Endothelial cell (in vitro differentiated cells): ENCODE results near the gene MCM3. TPM values are rescaled to one million over a fixed set of nuclear protein-coding genes. Genes with fewer than 3 reads are reported as not detected.

Source experiments
- DNase-seq: peaks from one replicate; pipeline ENCODE4 v3.0.0; 2021; ENCODE audit warnings: low spot score
- H3K27ac Mint-ChIP-seq: one replicate; pipeline ENCODE4 v1.8.0; 2021; ENCODE audit warnings: mixed read lengths, inconsistent platforms; ENCODE audit not compliant: unreplicated experiment
- H3K27me3 Mint-ChIP-seq: one replicate; pipeline ENCODE4 v1.8.0; 2021; ENCODE audit warnings: mild to moderate bottlenecking, moderate library complexity, mixed read lengths, inconsistent platforms; ENCODE audit not compliant: unreplicated experiment
- H3K36me3 Mint-ChIP-seq: one replicate; pipeline ENCODE4 v1.8.0; 2021; ENCODE audit warnings: mild to moderate bottlenecking, low read depth, mixed read lengths, inconsistent platforms; ENCODE audit not compliant: unreplicated experiment
- H3K4me1 Mint-ChIP-seq: one replicate; pipeline ENCODE4 v1.8.0; 2021; ENCODE audit warnings: mild to moderate bottlenecking, mixed read lengths, inconsistent platforms; ENCODE audit not compliant: unreplicated experiment
- H3K4me3 Mint-ChIP-seq: one replicate; pipeline ENCODE4 v1.8.0; 2021; ENCODE audit warnings: mild to moderate bottlenecking, mixed read lengths, inconsistent platforms; ENCODE audit not compliant: unreplicated experiment
- H3K9me3 Mint-ChIP-seq: one replicate; pipeline ENCODE4 v1.8.0; 2021; ENCODE audit warnings: mixed read lengths, inconsistent platforms; ENCODE audit not compliant: unreplicated experiment
- total RNA-seq: library from RNA; stranded (reverse); fragmentation: NEBNext Ultra II Directional; extraction: Animal tissue kit (Norgen Biotek cat#: 25700); gene quantifications from one replicate; pipeline ENCODE4 v1.2.1, GENCODE V29; 2021; ENCODE audit not compliant: unreplicated experiment
- TF ChIP-seq, protein P1 (sequence below): fragments of 200-600 bp; sonication (generic); IDR thresholded peaks from one replicate; pipeline ENCODE4 v1.5.0; 2021; ENCODE audit warnings: antibody characterized with exemption; ENCODE audit not compliant: unreplicated experiment

The MCM3 gene
- total RNA-seq, 1 donor from 2014 or later = 50.0 TPM

DNA sequence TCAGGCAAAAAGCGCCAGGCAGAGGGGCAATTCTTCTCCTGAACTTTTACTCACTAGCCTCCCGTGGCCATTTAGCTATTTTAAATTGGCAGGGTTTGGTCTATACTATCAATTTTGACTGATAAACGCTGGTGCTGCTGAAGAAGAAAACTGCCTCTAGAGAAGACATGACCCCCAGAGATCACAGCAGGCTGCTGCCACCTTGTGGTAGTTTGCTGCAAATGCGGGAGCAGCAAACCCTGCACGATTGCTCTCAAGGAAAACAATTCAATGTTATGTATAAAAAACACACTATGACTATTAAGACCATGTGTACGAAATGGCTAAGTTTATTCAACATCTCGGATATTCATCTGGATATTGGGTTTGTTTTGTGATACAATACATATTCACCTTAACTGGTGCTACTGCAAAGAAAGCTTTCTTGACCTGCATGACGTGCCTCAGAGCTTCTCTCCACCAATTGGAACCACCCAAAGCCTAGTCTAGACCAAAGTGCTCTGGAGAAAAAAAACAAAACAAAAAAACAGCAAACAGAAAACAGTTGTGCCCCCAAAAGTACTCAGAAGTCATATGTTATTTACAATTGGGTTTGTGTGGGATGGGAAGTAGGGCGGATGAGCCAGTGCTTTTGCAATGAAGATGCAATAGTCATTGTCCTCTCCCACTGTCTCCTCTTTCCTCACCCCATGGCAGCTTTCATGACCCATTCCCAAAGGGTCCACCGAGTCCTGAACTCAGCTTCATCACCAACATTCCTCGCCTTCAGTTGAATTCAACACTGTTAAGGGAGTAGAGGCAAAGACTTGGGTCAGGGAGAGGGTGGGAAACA, 20.6 kb downstream of the MCM3 start:
- H3K27me3 Mint-ChIP-seq = peaks cover 10% of the 10 kb centered on the region
- H3K36me3 Mint-ChIP-seq = peaks cover 51% of the 10 kb centered on the region
- no peaks in the 10 kb centered on the region for H3K9me3 Mint-ChIP-seq
- peak overlapping the region; percentile 22 for H3K4me3 Mint-ChIP-seq
- no peaks in the 10 kb centered on the region for H3K4me1 Mint-ChIP-seq
- no peak overlapping the region for H3K27ac Mint-ChIP-seq
- TF ChIP-seq, protein P1, sequence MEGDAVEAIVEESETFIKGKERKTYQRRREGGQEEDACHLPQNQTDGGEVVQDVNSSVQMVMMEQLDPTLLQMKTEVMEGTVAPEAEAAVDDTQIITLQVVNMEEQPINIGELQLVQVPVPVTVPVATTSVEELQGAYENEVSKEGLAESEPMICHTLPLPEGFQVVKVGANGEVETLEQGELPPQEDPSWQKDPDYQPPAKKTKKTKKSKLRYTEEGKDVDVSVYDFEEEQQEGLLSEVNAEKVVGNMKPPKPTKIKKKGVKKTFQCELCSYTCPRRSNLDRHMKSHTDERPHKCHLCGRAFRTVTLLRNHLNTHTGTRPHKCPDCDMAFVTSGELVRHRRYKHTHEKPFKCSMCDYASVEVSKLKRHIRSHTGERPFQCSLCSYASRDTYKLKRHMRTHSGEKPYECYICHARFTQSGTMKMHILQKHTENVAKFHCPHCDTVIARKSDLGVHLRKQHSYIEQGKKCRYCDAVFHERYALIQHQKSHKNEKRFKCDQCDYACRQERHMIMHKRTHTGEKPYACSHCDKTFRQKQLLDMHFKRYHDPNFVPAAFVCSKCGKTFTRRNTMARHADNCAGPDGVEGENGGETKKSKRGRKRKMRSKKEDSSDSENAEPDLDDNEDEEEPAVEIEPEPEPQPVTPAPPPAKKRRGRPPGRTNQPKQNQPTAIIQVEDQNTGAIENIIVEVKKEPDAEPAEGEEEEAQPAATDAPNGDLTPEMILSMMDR = peak; percentile 79
- peak; percentile 71 for DNase-seq

- Mint-ChIP-seq H3K36me3 (peaks cover 41% of the 10 kb centered on the region), H3K27me3 (peaks cover 6% of the 10 kb centered on the region), H3K4me1 (no peaks in the 10 kb centered on the region), H3K27ac (no peak overlapping the region), H3K4me3 (no peak overlapping the region), H3K9me3 (no peaks in the 10 kb centered on the region)
- TF ChIP-seq, protein P1 = no peak
- no peak for DNase-seq
These were observed 21.8 kb downstream of the MCM3 start for GRCh38 chr6:52262620-52263344.

DNA sequence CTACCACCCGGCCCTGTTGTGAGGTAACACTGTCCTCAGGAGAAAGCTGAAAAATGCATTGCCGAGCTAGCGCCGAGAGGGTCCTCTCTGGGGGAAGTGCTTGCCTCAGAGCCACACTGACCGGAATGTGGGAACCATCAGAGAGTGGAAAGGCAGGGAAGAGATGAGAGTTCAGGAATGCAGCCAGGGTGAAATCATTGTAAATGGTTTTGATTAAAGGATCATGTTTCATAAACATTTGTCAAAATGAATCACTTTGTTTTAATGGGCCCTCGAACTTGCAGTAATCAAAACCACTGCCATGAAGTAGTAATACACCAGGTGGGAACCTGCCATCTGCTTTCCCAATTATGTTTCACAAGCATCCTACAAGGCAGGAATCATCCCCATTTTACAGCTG, 23.3 kb downstream of the MCM3 start:
- Mint-ChIP-seq H3K4me1 (no peaks in the 10 kb centered on the region), H3K36me3 (peaks cover 26% of the 10 kb centered on the region), H3K9me3 (no peaks in the 10 kb centered on the region), H3K27ac (no peak overlapping the region), H3K27me3 (peaks cover 6% of the 10 kb centered on the region), H3K4me3 (no peak overlapping the region)
- TF ChIP-seq, protein P1 = no peak
- no peak for DNase-seq

DNA sequence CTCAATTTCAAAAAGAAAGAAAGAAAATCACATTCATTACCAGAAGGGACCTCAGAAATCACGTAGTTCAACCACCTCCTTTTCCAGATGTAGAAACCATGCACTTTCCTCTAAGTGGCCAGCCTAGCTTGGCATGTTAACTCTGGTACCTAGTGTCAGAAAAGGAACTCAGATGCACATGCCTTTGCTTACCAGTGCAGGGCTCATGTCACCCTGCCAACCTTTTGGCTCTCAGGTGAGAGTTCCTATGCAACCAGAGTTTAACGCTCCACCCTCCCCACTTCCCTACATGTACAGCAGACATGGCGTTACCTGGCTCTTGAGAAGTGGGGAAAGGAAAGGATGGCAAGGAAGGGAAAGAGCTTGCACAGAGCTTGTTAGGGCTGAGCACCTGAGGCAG, 23.9 kb downstream of the MCM3 start:
- DNase-seq = no peak
- H3K27ac Mint-ChIP-seq = no peak overlapping the region
- H3K4me1 Mint-ChIP-seq = no peaks in the 10 kb centered on the region
- H3K27me3 Mint-ChIP-seq = peaks cover 6% of the 10 kb centered on the region
- TF ChIP-seq, protein P1 = no peak
- no peak overlapping the region for H3K4me3 Mint-ChIP-seq
- peaks cover 26% of the 10 kb centered on the region for H3K36me3 Mint-ChIP-seq
- no peaks in the 10 kb centered on the region for H3K9me3 Mint-ChIP-seq

DNA sequence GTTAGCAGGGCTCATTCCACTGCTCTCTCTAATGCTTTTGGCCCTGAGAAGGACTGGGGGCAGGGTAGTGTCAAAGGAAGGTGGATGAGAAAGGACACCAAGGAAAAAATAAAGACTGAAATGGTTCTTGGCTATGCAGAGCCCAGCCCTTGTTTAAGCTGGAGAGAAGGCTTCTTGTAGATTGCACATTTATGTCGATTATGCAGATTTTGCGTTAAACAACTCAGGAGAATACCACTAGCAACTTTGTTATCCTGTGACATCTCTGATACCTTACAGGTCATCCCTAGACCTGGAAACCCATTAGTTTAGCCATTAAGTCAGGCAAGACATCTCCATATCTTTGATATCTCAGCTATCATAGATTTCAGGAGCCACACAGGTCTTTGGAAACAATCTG, 29.1 kb downstream of the MCM3 start:
- Mint-ChIP-seq H3K36me3 (no peaks in the 10 kb centered on the region), H3K4me1 (no peaks in the 10 kb centered on the region), H3K9me3 (no peaks in the 10 kb centered on the region), H3K27ac (no peak overlapping the region), H3K27me3 (no peaks in the 10 kb centered on the region), H3K4me3 (no peak overlapping the region)
- no peak for DNase-seq
- TF ChIP-seq, protein P1 = no peak
